CD4-positive, alpha-beta memory T cell (primary cell): ENCODE data around the gene SPG21. TPM values are rescaled to one million over a fixed set of nuclear protein-coding genes. Genes with fewer than 3 reads are reported as not detected.

ENCODE experiments used
- CTCF ChIA-PET: fragments of 350-600 bp; sonication (Branson Sonifier 250); formaldehyde crosslinking; loops from one replicate; lab custom pipeline; 2021; ENCODE audit warnings: inconsistent platforms; ENCODE audit not compliant: partially characterized antibody; lab: Charles Lee
- POLR2A ChIA-PET: fragments of 350-600 bp; sonication (Branson Sonifier 250); formaldehyde crosslinking; loops from one replicate; lab custom pipeline; 2021; ENCODE audit not compliant: partially characterized antibody; lab: Charles Lee
- DNase-seq, 5 donors: peaks; one replicate each; pipeline versions ENCODE4 v3.0.0 to v3.0.0-alpha.2; 2020 to 2022; ENCODE audit warnings: mixed read lengths in 1 of 5
- H3K27ac ChIP-seq: one replicate; pipeline ENCODE4 v1.7.0; 2013; ENCODE audit warnings: low read depth, low read length
- H3K27me3 ChIP-seq: 2 replicates; pipeline ENCODE4 v1.7.0; 2013; ENCODE audit warnings: mild to moderate bottlenecking, low read length, moderate library complexity; ENCODE audit not compliant: insufficient read depth
- H3K36me3 ChIP-seq: 2 replicates; pipeline ENCODE4 v1.7.0; 2013; ENCODE audit warnings: mild to moderate bottlenecking, low read length, moderate library complexity; ENCODE audit not compliant: insufficient read depth
- H3K4me1 ChIP-seq: 2 replicates; pipeline ENCODE4 v1.7.0; 2013; ENCODE audit warnings: mild to moderate bottlenecking, low read length, moderate library complexity; ENCODE audit not compliant: insufficient read depth
- H3K4me3 ChIP-seq, 2 donors: one replicate each; pipeline ENCODE4 v1.7.0; 2013; ENCODE audit warnings: low read length in 2 of 2, mild to moderate bottlenecking in 1 of 2
- H3K9me3 ChIP-seq, 2 donors: one replicate each; pipeline ENCODE4 v1.7.0; 2013; ENCODE audit warnings: low read length in 2 of 2, control low read depth in 1 of 2; ENCODE audit not compliant: control insufficient read depth in 1 of 2
- H3K27ac Mint-ChIP-seq, 7 donors: one replicate each; pipeline ENCODE4 v1.8.0; 2020 to 2021; ENCODE audit warnings: mixed read lengths in 7 of 7, mild to moderate bottlenecking in 6 of 7, inconsistent platforms in 3 of 7, moderate library complexity in 3 of 7
- H3K27me3 Mint-ChIP-seq, 2 donors: one replicate each; pipeline ENCODE4 v1.8.0; 2020 to 2021; ENCODE audit warnings: mixed read lengths in 2 of 2
- H3K36me3 Mint-ChIP-seq, 2 donors: one replicate each; pipeline ENCODE4 v1.8.0; 2020 to 2021; ENCODE audit warnings: mixed read lengths in 2 of 2, inconsistent platforms in 1 of 2, mild to moderate bottlenecking in 1 of 2
- H3K4me1 Mint-ChIP-seq, 4 donors: one replicate each; pipeline ENCODE4 v1.8.0; 2020 to 2021; ENCODE audit warnings: mixed read lengths in 4 of 4, mild to moderate bottlenecking in 1 of 4
- H3K4me3 Mint-ChIP-seq, 8 donors: one replicate each; pipeline ENCODE4 v1.8.0; 2020 to 2021; ENCODE audit warnings: mixed read lengths in 8 of 8, mild to moderate bottlenecking in 7 of 8, moderate library complexity in 6 of 8, inconsistent platforms in 3 of 8
- H3K9me3 Mint-ChIP-seq, 8 donors: one replicate each; pipeline ENCODE4 v1.8.0; 2020 to 2021; ENCODE audit warnings: mixed read lengths in 8 of 8, mild to moderate bottlenecking in 5 of 8, inconsistent platforms in 3 of 8, moderate library complexity in 1 of 8
- intact Hi-C: fragments of 100-400 bp; cut with micrococcal nuclease; formaldehyde crosslinking; loops from one replicate; pipeline ENCODE4 v1.15.1; 2023
- polyA plus RNA-seq, 2 donors: library from polyadenylated mRNA; unstranded; fragments of 300-500 nt; fragmentation: Illumina TruSeq; gene quantifications; one replicate each; pipeline ENCODE4 v1.2.3, GENCODE V29; 2021
- total RNA-seq, 2 experiments: library from RNA; stranded (reverse); gene quantifications; one replicate each; pipeline ENCODE4 v1.2.3, GENCODE V29; 2021

Gene SPG21
- total and polyA plus RNA-seq, 4 experiments from 2014 or later: 57.2 to 179 (median 94.7) TPM

- Mint-ChIP-seq H3K9me3 (no peaks in the 10 kb centered on the region), H3K27ac (no peak overlapping the region), H3K27me3 (no peaks in the 10 kb centered on the region), H3K4me3 (no peak overlapping the region), H3K4me1 (peaks cover 0 to 1% (median 0%) of the 10 kb centered on the region in 4 donors), H3K36me3 (peaks cover 17 to 29% of the 10 kb centered on the region in 2 donors)
- ChIA-PET CTCF (no interaction called here), POLR2A (no interaction called here)
- no peak overlapping the region for H3K4me3 ChIP-seq
- H3K27ac ChIP-seq: no peak overlapping the region
- H3K9me3 ChIP-seq: no peaks in the 10 kb centered on the region
- intact Hi-C loops: no loop called here
- no peak for DNase-seq
- H3K36me3 ChIP-seq: no peaks in the 10 kb centered on the region
- no peaks in the 10 kb centered on the region for H3K4me1 ChIP-seq
- no peaks in the 10 kb centered on the region for H3K27me3 ChIP-seq
Measured at GRCh38 chr15:64930019-64930652, 59.6 kb downstream of the SPG21 start.

DNA sequence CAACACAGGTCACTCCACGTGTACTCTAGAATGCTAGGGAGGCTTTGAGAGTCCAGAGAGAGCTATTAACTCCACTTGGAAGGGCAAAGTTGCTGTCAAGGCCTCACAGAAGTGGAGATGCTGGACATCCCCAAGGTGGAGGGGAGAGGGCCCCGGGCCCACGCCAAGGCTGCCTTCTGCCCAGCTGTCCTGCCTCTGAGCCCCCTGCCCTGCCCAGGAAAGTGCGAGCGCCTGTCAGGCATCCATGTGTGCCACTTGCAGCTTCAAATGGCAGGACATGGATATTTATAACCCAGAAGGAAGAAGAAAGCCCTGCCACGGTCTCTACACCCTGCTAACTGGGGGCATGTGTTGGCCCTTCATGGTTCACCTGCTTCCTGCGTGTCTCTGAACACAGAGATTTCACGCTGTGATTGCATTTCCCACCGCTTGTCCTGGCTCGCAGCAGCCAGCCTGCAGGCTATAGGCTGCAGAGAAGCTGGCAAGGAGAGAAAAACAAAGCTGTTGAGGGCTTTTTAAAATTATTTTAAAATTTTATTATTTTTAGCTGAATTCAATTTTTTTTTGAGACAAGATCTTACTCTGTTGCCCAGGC lies 61.0 kb downstream of the SPG21 start:
- DNase-seq: no peak
- H3K27ac Mint-ChIP-seq: no peak overlapping the region
- POLR2A ChIA-PET: no interaction called here

GRCh38 chr15:64926661-64927060 lies 63.1 kb downstream of the SPG21 start:
- H3K4me3 ChIP-seq: no peak overlapping the region
- ChIA-PET CTCF (no interaction called here), POLR2A (no interaction called here)
- no peaks in the 10 kb centered on the region for H3K27me3 ChIP-seq
- Mint-ChIP-seq H3K4me1 (peaks cover 0 to 1% (median 0%) of the 10 kb centered on the region in 4 donors), H3K27ac (no peak overlapping the region), H3K9me3 (no peaks in the 10 kb centered on the region), H3K36me3 (peaks cover 18 to 21% of the 10 kb centered on the region in 2 donors), H3K4me3 (no peak overlapping the region), H3K27me3 (no peaks in the 10 kb centered on the region)
- intact Hi-C loops: no loop called here
- H3K4me1 ChIP-seq: no peaks in the 10 kb centered on the region
- H3K36me3 ChIP-seq: no peaks in the 10 kb centered on the region
- no peak overlapping the region for H3K27ac ChIP-seq
- no peak for DNase-seq
- H3K9me3 ChIP-seq: no peaks in the 10 kb centered on the region

More for the DNA sequence above, 61.0 kb downstream of the SPG21 start:
- Mint-ChIP-seq H3K36me3 (peaks cover 20 to 22% of the 10 kb centered on the region in 2 donors), H3K4me1 (peaks cover 0 to 1% (median 0%) of the 10 kb centered on the region in 4 donors), H3K4me3 (no peak overlapping the region), H3K9me3 (no peaks in the 10 kb centered on the region), H3K27me3 (no peaks in the 10 kb centered on the region)
- Histone ChIP-seq H3K36me3 (no peaks in the 10 kb centered on the region), H3K27ac (no peak overlapping the region), H3K9me3 (no peaks in the 10 kb centered on the region), H3K4me1 (no peaks in the 10 kb centered on the region), H3K4me3 (no peak overlapping the region), H3K27me3 (no peaks in the 10 kb centered on the region)
- CTCF ChIA-PET: interaction anchor here (1.1 kb wide), 1 partner anchor 11 kb away, joined by 3 read pairs; no protein-coding TSS in a partner anchor
- intact Hi-C loops: no loop called here

- no peaks in the 10 kb centered on the region for H3K4me1 ChIP-seq
- no peaks in the 10 kb centered on the region for H3K9me3 ChIP-seq
- peak overlapping the region in 1 of 8 donors; percentile 29 for H3K4me3 Mint-ChIP-seq
- no peak for DNase-seq
- intact Hi-C loops: no loop called here
- no peaks in the 10 kb centered on the region for H3K9me3 Mint-ChIP-seq
- no peaks in the 10 kb centered on the region for H3K4me1 Mint-ChIP-seq
- peak overlapping the region in 1 of 7 donors; percentile 53 for H3K27ac Mint-ChIP-seq
- H3K36me3 ChIP-seq: no peaks in the 10 kb centered on the region
- no peaks in the 10 kb centered on the region for H3K27me3 ChIP-seq
- H3K27me3 Mint-ChIP-seq: no peaks in the 10 kb centered on the region
- peaks cover 14 to 21% of the 10 kb centered on the region in 2 donors for H3K36me3 Mint-ChIP-seq
- H3K4me3 ChIP-seq: no peak overlapping the region
- ChIA-PET POLR2A (no interaction called here), CTCF (interaction anchor here (0.7 kb wide), 1 partner anchor 13 kb away, joined by 4 read pairs; no protein-coding TSS in a partner anchor)
- no peak overlapping the region for H3K27ac ChIP-seq
Measured at GRCh38 chr15:64925335-64926330, 64.1 kb downstream of the SPG21 start.

DNA sequence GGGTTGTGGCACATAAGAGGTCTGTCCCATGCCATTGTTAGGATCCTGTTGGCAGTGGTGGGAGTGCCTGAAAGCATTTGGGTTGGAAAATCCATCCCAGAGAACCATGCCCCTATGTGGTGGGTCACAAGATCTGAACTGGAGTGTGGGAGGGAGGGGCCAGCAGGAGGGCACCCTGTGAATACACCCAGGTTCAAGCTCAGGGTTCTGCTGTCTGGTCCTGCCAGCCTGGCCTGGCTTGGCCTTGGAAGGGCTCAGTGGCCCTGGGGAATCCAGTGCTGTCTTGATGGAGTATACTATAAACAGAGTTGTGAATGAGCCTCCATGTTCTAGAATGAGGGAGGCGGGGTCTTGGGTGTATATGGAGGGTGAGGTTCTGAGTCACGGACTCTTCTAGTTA lies 66.2 kb downstream of the SPG21 start:
- Mint-ChIP-seq H3K4me1 (no peaks in the 10 kb centered on the region), H3K9me3 (no peaks in the 10 kb centered on the region), H3K27me3 (no peaks in the 10 kb centered on the region), H3K27ac (no peak overlapping the region), H3K4me3 (no peak overlapping the region), H3K36me3 (peaks cover 9 to 11% of the 10 kb centered on the region in 2 donors)
- Histone ChIP-seq H3K27ac (no peak overlapping the region), H3K4me1 (no peaks in the 10 kb centered on the region), H3K36me3 (no peaks in the 10 kb centered on the region), H3K4me3 (no peak overlapping the region), H3K9me3 (no peaks in the 10 kb centered on the region), H3K27me3 (no peaks in the 10 kb centered on the region)
- DNase-seq: no peak
- ChIA-PET POLR2A (no interaction called here), CTCF (no interaction called here)
- intact Hi-C loops: no loop called here

- H3K4me1 Mint-ChIP-seq: no peaks in the 10 kb centered on the region
- CTCF ChIA-PET: interaction anchor here (1.2 to 1.5 kb wide), 2 partner anchors 11 to 187 kb away, joined by 3 read pairs; no protein-coding TSS in a partner anchor
- Histone ChIP-seq H3K4me3 (no peak overlapping the region), H3K36me3 (no peaks in the 10 kb centered on the region), H3K27me3 (no peaks in the 10 kb centered on the region), H3K9me3 (no peaks in the 10 kb centered on the region), H3K4me1 (no peaks in the 10 kb centered on the region), H3K27ac (no peak overlapping the region)
- POLR2A ChIA-PET: no interaction called here
- intact Hi-C loops: no loop called here
- H3K27ac Mint-ChIP-seq: peak overlapping the region in 1 of 7 donors; percentile 75
- no peak for DNase-seq
- H3K4me3 Mint-ChIP-seq: no peak overlapping the region
- H3K9me3 Mint-ChIP-seq: no peaks in the 10 kb centered on the region
- H3K36me3 Mint-ChIP-seq: peaks cover 5 to 9% of the 10 kb centered on the region in 2 donors
- no peaks in the 10 kb centered on the region for H3K27me3 Mint-ChIP-seq
Measured at GRCh38 chr15:64921711-64922110, 68.0 kb downstream of the SPG21 start.

DNA sequence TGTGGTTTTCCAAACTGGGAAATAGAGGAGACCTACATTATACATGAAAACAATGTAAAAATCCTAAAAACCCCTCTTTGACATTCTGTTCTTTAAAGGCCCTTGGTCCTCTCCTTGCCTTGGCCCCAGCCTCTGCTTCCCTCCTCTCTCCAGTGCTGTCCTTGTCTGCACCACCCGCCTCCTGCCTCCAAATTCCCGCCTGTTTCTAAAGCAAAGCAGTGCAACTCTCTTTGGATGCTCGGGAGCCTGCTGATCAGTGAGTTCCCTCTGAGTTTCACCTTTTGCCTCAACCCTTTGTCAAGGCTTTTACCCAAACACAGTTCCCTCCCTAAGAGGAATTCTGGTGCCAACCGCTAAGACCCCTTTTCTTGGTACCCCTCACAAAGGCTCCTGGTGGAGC lies 70.0 kb downstream of the SPG21 start:
- Histone ChIP-seq H3K4me3 (no peak overlapping the region), H3K27me3 (no peaks in the 10 kb centered on the region), H3K4me1 (no peaks in the 10 kb centered on the region), H3K27ac (no peak overlapping the region), H3K9me3 (no peaks in the 10 kb centered on the region), H3K36me3 (no peaks in the 10 kb centered on the region)
- Mint-ChIP-seq H3K27ac (peak overlapping the region in 3 of 7 donors; percentile 63 to 85 (median 79)), H3K9me3 (no peaks in the 10 kb centered on the region), H3K27me3 (no peaks in the 10 kb centered on the region), H3K4me3 (no peak overlapping the region), H3K36me3 (peaks cover 0 to 4% of the 10 kb centered on the region in 2 donors), H3K4me1 (peaks cover 0 to under 1% (median 0%) of the 10 kb centered on the region in 4 donors)
- ChIA-PET CTCF (no interaction called here), POLR2A (no interaction called here)
- intact Hi-C loops: no loop called here
- no peak for DNase-seq
